NCI-H2196 (cell line): ENCODE data around the gene RGS6.

ENCODE experiments used
- DNase-seq: peaks from one replicate; lab custom pipeline; 2025; ENCODE audit not compliant: unreplicated experiment; lab: John Stamatoyannopoulos, UW

The RGS6 gene

DNA sequence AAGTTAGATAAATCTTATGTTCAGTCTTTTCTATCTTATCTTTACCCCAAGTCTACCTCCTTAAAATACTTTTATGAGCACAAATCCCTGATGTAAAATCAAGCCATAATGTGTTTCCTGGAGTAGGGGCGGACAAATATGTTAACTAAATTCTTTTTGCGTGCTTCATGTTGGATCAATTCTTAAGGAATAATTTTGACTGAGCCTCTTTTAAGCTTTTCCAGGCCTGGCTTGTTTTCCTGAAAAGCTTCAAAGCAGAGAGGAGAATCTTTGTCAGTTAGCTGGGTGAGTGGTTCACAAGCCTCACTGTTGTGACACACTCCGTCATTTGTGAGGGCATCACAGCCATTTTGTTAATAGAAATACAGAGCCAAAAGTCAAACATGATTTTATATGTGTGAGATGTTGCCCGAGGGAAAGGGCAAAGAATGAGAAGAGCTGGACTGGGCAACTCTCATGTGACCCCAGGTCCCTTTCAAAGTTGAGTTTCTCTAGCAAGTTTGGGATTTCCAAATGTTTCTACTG is 468.9 kb downstream of the RGS6 start:
- DNase-seq: no peak

DNA sequence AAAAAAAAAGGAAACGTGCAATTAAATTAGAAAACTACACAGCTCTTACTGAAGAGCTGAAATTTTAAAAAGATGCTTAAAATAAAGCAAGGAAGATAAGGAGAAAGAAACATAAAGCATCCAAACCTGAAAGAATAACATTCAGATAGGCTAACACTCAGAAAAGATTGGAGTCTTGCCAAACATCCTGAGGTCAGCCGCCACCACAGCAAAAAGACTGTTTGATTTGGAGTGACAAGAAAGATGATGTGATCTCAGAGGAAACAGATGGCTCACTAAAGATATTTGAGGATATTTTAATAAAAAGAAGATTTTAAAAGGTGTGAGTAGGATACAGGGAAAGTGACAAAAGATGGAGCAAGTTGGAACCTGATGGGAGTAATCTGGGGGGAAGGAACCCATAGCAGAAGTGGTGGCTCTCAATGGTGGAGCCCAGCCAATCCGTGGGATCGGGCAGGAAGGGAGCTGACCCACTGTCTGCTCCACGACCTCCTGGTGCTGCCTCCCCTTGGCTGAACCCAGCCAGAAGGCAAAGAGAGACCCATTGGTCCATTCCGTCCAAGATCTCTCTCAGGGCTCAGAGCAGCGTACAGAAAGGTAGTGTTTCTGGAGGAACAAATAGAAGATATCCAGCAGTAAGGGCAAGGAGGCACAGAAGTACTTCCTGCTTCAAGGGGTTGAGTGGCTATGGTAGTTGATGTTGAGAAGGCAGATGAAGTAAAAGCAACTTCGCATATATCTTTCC is 469.6 kb downstream of the RGS6 start:
- no peak for DNase-seq

DNA sequence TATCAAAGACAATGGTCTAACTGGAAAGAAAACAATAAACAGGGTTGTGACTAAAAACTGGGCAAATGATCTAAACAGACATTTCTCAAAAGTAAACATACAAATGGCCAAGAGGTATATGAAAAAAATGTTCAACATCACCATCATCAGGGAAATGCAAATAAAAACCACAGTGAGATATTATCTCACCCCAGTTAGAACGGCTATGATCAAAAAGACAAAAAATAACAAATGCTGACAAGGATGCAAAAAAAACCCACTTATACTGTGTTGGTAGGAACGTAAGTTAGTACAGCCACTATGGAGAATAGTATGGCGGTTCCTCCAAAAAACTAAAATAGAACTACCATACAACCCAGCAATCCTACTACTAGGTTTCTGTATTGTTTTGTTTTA is 470.1 kb downstream of the RGS6 start:
- DNase-seq: no peak

DNA sequence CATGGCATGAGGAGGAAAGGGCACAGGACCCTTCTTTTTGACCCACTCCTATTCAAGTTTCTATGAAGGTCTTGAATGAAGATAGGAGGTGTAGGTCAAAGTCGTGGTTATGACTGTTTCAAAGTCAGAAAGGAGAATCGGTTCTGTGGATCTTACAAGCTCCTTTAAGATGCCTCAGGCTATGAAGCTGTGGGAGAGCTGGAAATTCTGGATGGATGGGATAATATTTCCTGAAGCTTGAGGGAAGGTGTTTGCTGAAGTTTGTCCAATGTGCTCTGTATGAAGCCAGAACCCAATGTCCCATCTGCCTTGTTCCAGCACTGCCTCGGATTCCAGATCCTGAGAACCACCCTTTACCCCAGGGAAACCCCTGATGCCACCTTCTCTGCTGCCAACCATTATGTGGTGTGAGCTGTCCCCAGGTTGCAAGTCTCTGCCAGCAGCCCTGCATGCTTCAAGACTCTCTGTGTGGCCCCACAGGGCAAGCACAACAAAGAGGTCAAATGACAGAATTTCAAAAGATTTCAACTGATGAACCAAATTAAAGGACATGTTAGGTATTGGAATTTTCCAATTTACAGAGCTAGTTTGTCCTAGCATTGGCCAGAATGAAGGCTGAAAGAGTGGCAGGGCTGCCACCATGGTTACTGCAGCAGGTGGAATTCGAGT is 472.0 kb downstream of the RGS6 start:
- DNase-seq: no peak

DNA sequence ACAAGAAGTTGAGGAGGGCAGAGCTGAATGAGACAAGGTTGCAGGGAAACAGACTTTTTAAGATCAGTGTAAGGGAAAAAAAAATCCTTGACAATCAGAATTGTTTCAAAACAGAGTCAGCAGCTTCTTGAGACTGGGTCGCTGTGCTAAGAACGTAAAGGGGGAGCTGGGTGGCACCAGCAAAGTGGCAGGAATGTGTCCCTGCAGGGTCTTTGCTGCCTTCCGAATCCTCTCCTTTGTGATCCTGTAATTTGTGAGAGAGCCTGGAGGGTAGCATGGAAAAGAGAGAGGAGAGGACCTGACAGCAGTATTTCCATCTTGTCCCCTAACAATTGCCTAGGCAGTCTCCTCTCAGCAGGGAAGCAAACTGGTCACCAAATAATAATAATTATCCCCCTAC is 472.8 kb downstream of the RGS6 start:
- no peak for DNase-seq

DNA sequence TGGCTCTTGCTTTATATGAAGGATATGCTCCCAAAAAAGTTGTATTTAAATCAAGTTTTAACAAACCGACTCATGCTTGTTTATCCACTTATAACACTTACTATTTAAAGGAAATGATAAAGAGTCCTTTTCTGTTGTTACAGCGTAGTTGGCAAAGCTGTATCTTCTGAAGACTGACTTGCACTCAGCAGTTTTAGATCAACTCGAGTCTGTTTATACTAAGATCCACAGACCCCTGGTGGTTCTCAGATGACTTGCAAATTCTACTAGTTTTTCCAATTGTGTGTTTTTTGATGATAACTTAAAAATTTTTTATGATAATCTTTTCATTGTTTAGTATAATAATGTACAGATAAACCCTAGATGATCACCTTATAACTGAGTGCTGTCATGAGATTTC is 475.8 kb downstream of the RGS6 start:
- no peak for DNase-seq

DNA sequence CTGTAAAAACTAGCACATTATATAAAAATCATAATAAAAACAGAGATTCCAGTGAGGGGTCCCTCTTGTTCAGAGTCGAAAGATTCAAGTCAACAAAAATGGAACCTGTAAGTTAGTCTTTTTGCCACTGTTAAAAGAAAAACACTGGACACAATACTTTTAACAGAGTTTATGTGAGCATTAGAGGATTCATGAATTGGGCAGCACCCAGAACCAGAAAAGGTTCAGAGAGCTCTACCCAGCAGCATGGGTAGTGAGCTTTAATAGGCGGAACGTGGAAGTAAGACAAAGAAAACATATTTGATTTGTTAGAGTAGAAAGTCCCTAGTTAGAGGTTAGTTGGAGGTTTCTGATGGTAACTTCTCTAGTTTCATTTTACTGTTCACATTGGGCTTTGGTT is 476.8 kb downstream of the RGS6 start:
- no peak for DNase-seq

DNA sequence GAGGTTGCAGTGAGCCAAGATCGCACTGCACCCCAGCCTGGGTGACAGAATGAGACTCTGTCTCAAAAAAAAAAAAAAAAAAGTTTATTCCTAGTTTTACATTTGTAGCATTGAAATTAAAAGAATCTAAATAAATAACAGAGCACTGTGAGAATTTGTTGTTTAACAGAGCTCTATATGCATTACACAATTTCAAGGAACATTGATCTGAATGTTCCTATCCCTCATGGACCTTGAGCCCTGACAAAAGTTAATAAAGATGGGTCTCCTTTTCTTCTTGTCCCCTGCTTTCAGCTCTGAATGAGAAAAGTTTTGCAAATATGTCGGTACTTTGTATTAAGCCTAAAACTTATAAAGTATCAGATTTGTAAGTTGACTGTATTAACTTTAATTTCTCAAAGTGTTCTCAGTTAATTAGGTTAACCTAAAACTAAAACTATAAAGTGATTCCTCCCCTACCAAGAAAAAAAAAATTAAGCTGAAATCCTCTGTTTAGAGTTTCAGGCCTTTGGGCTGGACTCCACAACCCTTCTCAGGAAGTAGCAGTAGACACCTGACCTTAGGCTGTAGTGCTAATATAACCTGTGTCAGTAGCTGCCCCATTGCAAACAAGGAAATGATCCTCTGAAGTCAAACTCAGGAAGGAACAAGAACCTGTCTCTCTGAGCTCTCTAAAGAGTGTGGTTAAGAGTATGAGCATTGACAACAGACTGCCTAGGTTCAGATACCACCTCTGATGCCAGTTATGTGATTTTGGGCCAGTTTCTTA is 484.0 kb downstream of the RGS6 start:
- no peak for DNase-seq

DNA sequence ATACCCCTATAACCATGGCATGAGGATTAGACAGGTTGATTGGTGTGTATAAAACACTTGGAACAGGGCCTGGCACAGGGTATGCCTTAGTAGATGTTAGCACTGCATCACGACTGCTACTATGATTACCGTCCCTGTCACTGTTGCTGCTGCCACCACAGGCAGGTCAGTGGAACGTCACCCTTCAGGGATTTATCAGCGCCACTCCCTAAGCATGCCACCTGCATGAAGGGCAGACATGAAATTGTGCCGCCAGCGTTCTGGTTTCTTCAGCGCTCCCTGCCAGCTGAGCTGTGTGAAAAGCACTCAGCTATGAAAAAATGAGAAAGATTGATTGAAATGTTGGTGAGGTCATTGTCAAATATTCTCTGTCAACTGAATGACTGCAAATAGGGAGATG is 484.7 kb downstream of the RGS6 start:
- no peak for DNase-seq

DNA sequence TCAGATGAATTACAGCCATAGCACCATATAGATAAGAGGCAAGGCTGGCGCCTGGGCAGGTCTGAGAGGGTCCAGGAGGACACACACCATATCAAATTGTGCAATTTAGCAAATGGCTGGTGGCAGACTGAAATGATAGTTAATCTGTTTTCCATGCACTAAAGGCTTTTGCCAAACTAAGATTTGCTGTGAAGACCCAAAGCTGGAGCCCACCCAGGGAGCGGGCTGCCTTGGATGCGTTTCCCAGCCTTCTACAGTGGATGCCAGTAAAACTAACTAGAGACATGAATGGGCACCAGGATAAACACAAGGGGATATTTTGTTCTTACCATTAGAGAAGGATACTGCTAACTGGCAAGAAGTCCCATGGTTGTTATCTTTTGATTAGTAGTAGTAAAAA is 486.6 kb downstream of the RGS6 start:
- no peak for DNase-seq

DNA sequence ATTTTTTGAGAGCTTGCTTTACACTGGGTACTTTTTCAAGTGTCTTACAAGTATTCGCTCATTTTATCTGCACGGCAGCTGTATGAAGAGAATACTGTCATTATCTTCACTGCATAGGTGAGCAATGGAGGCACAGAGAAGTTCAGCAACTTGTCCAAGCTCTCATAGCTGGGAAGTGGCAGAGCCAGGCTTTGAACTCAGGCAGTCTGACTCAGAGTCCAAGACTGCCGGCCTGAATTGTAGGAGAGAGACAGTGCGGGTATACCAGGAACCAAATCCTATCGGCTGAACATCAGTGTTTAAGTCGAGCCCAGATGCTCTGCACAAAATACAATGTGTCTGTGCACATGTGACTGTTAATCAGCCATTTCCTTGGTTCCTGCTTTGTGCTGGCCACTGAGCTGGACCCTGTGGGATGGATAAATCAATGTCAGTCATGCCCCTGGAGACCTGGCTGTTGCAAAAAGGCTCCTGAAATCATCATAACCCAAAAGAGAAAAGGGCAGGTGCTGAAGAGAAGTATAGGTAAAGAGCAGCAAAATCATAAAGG is 487.1 kb downstream of the RGS6 start:
- no peak for DNase-seq

DNA sequence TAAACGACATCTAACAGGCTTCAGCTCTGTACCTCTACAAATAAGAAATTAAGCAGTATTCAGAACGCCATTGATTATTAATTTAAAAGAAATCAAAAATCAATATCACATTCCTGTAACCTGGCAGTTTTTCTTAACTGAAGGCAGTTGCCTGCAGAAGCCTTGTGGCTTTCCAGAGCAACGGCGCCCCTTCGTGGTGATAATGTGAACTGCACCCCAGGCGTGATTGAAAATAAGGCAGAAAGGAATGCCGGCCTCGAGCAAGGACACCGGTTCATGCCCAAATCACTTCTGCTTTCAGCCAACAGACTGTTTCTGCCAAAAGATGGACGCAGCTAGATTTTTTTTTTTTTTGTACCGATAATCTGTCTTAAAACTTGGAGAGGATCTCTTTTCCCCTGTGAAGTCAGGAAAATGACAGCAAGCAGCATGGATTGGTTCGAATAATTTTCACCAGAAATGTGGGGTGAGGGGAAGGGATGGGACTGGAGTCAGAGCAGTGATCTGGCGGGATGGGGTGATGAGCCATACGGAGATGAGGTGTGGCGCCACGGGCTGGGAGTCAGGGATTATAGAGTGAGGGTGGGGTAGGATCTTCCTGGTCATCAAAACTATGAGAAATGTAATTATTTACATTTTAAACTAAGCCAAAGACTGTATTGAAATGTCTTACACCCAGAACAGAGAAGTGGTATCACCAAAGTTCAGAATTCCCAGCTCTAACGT is 488.7 kb downstream of the RGS6 start:
- peak; percentile 64 for DNase-seq

DNA sequence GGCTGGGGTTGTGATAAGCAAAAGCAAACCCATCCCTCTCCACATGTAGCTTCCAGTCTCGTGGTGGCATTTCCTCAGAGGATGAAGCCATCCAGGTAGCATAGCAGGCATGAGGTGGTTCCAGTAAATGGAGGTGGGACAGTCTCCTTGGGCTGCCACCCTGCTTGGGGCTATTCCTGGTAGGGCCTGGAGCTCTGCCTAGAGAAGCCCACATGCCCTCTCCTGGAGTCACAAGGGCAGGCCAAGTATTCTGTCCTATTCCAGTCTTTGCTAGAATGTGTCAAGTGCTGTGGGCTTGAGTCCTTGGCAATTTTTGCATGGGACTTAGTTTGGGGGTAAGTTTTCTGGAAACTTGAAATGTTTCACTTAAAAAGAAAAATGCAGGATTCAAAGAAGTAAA is 491.7 kb downstream of the RGS6 start:
- no peak for DNase-seq

DNA sequence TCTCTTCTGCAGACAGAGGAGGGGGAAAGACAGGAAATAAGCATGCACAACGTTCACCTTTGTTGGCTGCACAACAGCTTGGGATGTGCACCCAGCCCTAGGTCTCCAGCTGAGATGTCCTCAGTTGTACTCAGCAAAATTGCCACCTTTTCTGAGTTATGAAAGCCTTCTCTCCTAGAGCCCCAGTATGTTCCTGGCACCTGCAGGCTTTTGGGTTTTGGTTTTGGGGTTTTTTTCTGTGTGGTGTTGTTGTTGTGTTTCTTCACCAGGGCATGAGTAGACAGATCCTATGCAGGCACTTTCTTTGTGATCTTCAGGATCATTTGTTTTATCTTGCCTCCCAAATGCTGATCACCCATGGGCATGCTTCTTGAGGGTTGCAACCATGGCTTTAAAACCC is 498.2 kb downstream of the RGS6 start:
- no peak for DNase-seq

DNA sequence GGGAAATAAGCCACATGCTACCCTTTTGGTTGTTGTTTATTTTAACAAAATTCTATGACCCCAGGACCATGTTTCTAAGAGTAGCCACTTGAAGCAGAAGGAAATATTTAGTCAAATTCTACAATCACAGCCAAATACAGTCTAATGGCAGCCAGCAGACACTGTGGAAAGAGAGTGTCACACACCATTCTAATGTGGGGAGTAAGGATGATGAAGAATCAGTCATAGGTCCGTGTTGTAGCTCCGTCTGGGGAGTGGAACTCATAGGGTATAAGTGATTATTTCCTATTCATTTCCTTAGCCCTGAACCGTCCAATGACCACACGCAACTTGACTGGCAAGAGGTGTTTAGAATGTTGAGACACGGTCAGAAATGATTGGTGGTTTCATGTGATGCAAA is 500.5 kb downstream of the RGS6 start:
- DNase-seq: no peak

DNA sequence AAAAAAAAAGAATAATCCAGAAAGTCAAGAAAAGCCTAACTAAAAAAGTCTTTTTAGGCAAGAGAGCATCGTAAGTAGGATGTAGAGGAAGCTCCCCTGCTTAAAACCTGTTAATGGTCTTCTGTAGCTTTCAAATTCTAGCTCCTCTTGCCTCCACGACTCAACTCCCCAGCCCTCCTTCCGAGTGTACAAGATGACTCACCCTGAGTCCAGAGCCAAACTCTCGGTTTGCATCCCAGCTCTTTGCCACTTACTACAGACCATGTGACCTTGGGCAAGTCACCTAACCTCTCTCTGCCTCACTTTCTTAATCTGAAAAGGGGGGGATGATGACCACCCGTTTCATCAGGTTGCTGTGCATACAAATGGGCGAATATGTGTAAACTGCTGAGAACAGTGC is 501.3 kb downstream of the RGS6 start:
- DNase-seq: no peak

DNA sequence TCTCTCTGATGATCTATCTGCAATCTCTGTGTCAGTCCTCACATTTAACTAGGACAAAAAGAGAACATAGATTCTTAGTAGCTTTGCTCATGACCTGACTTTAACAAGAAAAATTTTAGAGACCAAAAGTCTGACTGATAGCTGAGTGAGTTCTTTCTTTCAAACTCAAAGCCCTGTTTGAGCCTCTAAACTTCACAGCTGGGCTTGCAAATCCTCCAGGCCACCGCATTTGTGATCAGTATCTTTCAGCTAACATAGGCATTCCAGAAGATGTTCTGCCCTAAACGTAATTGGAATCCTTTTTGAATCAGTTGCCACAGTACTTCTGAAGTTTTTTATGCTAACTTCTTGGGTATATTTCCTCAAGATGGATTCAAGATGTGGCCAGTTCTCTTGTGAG is 502.6 kb downstream of the RGS6 start:
- DNase-seq: no peak

DNA sequence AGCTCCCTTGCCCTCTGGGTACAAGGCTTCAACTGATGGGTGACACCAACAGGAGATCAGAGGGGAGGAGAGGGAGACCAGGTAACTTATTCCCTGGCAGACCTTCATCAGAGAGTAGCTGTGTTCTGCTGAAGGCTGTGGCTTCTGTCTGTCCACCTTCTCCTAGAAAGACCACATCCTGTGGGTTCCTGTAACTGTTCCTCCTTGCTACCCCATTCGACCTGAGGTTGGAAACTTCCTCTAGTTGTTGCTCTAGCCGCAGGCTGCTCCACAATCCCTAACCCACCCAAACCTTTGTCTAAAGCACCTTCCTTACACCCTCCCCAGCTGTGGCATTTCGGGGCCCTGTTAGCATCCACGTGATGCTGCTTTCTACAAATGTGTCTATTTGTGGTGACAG is 507.5 kb downstream of the RGS6 start:
- no peak for DNase-seq

DNA sequence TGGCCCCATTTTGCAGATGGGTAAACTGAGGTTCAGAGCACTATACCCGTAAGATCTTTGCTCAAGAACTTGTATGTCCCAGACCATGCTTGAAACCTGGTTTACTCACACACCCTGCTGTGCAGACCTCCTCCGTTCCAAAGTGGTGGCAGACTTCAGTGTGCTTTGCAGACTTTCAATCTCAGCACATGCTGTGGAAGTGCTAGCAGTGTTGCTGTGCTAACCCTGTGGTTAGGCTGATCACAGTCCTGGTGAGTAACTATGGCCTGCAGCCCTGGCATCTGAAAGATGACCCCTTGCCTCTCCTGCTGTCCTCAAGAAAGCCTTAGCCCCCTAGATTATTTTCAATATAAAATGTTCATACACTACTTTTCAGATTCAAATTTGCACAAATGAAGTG is 511.0 kb downstream of the RGS6 start:
- no peak for DNase-seq

DNA sequence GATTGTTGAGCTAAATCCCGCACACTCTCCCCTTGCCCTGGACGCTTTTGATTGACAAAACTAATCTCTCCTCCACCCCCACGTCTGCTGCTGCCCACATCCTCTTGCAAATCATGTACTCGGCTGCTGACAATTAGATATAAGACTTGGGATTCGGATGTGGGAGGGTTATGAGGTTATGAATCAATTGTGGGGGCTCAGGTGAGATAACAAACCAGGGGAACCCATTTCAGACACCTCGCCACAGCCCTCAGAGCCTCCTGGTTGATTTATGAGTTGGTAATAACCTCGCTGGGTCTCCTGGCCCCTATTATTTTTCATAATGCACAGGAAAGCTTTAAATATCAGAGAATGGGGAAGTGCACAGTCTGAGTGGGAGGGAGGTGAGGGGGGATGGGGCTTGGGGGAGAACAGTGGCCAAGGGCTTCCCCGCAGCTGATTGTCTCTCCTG is 511.8 kb downstream of the RGS6 start:
- DNase-seq: no peak

DNA sequence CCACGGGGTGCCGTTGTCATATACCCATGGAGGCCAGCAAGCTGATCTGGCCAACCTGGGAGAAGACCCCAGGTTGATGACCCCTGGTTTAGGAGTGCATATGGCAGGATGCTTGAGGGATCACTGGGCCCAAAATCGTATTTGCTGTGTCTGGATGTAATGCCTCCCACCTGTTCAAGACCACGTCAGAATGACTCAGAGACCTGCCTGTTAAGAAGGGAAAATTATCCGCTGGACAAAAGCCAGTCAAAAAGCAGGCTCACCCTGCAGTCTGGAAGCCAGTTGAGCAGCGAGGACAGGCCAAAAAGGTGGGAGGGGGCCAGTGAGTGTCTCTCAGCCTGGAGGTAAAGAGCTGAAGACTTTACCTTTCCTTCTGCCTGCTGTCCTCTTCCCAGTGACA is 512.5 kb downstream of the RGS6 start:
- DNase-seq: no peak
